ENCODE measurements around the gene MOGAT1. TPM values are rescaled to one million over a fixed set of nuclear protein-coding genes. Genes with fewer than 3 reads are reported as not detected.

Gene MOGAT1
- total RNA-seq, 1 experiment from 2014 or later: not detected

- TF ChIP-seq CTCF (IDR thresholded peaks at IDR 0.05; ENCODE audit: unreplicated experiment): no peak
- peak; percentile 9 for DNase-seq (ENCODE audit: unreplicated experiment)
- intact Hi-C loops (cut with micrococcal nuclease): no loop called here
- ChIA-PET CTCF (interaction anchor here (1.6 kb wide), 1 partner anchor 10 kb away, joined by 5 read pairs; no protein-coding TSS in a partner anchor), POLR2A (no interaction called here)
- Mint-ChIP-seq H3K9me3 (ENCODE audit: unreplicated experiment) (no peaks in the 10 kb centered on the region), H3K36me3 (ENCODE audit: insufficient read depth, unreplicated experiment) (no peaks in the 10 kb centered on the region), H3K4me3 (ENCODE audit: unreplicated experiment) (no peak overlapping the region), H3K27me3 (ENCODE audit: insufficient read depth, unreplicated experiment) (no peaks in the 10 kb centered on the region), H3K4me1 (ENCODE audit: insufficient read depth, unreplicated experiment) (peaks cover 9% of the 10 kb centered on the region), H3K27ac (ENCODE audit: low read depth, unreplicated experiment) (no peak overlapping the region)
- BruUV-seq (replicated peaks): no TSS peak
Measured at GRCh38 chr2:222738809-222739208, 67.4 kb downstream of the MOGAT1 start.

- no peak for TF ChIP-seq CTCF (IDR thresholded peaks at IDR 0.05; ENCODE audit: unreplicated experiment)
- Mint-ChIP-seq H3K4me1 (ENCODE audit: insufficient read depth, unreplicated experiment) (peaks cover 10% of the 10 kb centered on the region), H3K27ac (ENCODE audit: low read depth, unreplicated experiment) (no peak overlapping the region), H3K36me3 (ENCODE audit: insufficient read depth, unreplicated experiment) (no peaks in the 10 kb centered on the region), H3K27me3 (ENCODE audit: insufficient read depth, unreplicated experiment) (no peaks in the 10 kb centered on the region), H3K9me3 (ENCODE audit: unreplicated experiment) (no peaks in the 10 kb centered on the region), H3K4me3 (ENCODE audit: unreplicated experiment) (no peak overlapping the region)
- no peak for DNase-seq (ENCODE audit: unreplicated experiment)
- CTCF ChIA-PET: no interaction called here
- POLR2A ChIA-PET: no interaction called here
- intact Hi-C loops (cut with micrococcal nuclease): no loop called here
- no TSS peak for BruUV-seq (replicated peaks)
Measured at GRCh38 chr2:222739939-222740338, 68.5 kb downstream of the MOGAT1 start.

GRCh38 chr2:222743251-222743812 lies 71.9 kb downstream of the MOGAT1 start:
- no peaks in the 10 kb centered on the region for H3K9me3 Mint-ChIP-seq (ENCODE audit: unreplicated experiment)
- no TSS peak for BruUV-seq (replicated peaks)
- ChIA-PET CTCF (interaction anchor here (0.6 kb wide), 1 partner anchor 34 kb away, joined by 3 read pairs; no protein-coding TSS in a partner anchor), POLR2A (no interaction called here)
- H3K4me3 Mint-ChIP-seq (ENCODE audit: unreplicated experiment): no peak overlapping the region
- H3K27ac Mint-ChIP-seq (ENCODE audit: low read depth, unreplicated experiment): no peak overlapping the region
- peaks cover 10% of the 10 kb centered on the region for H3K4me1 Mint-ChIP-seq (ENCODE audit: insufficient read depth, unreplicated experiment)
- no peaks in the 10 kb centered on the region for H3K36me3 Mint-ChIP-seq (ENCODE audit: insufficient read depth, unreplicated experiment)
- TF ChIP-seq CTCF (IDR thresholded peaks at IDR 0.05; ENCODE audit: unreplicated experiment): no peak
- intact Hi-C loops (cut with micrococcal nuclease): no loop called here
- no peak for DNase-seq (ENCODE audit: unreplicated experiment)
- no peaks in the 10 kb centered on the region for H3K27me3 Mint-ChIP-seq (ENCODE audit: insufficient read depth, unreplicated experiment)

GRCh38 chr2:222745836-222746559 lies 74.5 kb downstream of the MOGAT1 start:
- TF ChIP-seq CTCF (IDR thresholded peaks at IDR 0.05; ENCODE audit: unreplicated experiment): no peak
- Mint-ChIP-seq H3K36me3 (ENCODE audit: insufficient read depth, unreplicated experiment) (no peaks in the 10 kb centered on the region), H3K4me3 (ENCODE audit: unreplicated experiment) (no peak overlapping the region), H3K27me3 (ENCODE audit: insufficient read depth, unreplicated experiment) (no peaks in the 10 kb centered on the region), H3K4me1 (ENCODE audit: insufficient read depth, unreplicated experiment) (peaks cover 10% of the 10 kb centered on the region), H3K9me3 (ENCODE audit: unreplicated experiment) (no peaks in the 10 kb centered on the region), H3K27ac (ENCODE audit: low read depth, unreplicated experiment) (no peak overlapping the region)
- no peak for DNase-seq (ENCODE audit: unreplicated experiment)
- CTCF ChIA-PET: interaction anchor here (1.1 to 1.2 kb wide), 3 partner anchors 37 to 157 kb away, joined by 3 read pairs; no protein-coding TSS in a partner anchor
- POLR2A ChIA-PET: interaction anchor here (0.5 to 1.3 kb wide), 2 partner anchors 11 to 92 kb away, joined by 3 to 4 read pairs; no protein-coding TSS in a partner anchor
- intact Hi-C loops (cut with micrococcal nuclease): no loop called here
- no TSS peak for BruUV-seq (replicated peaks)
